Gastroesophageal sphincter (tissue), 4 donors: Measurements from ENCODE around the gene ARNT2. TPM values are rescaled to one million over a fixed set of nuclear protein-coding genes. Genes with fewer than 3 reads are reported as not detected.

Experiments used
- ATAC-seq: fragments of 150-250 bp; one replicate; pipeline ENCODE4 v1.9.1; 2016; ENCODE audit warnings: mild to moderate bottlenecking, moderate library complexity
- H3K27ac ChIP-seq, 4 donors: fragments of 200-600 bp; sonication (generic) in 3 of 4; 1 replicate in 3 of 4; 2 replicates in 1 of 4; pipeline ENCODE4 v1.5.1; 2016 to 2019
- H3K27me3 ChIP-seq: fragments of 200-600 bp; sonication (generic); one replicate; pipeline ENCODE4 v1.5.1; 2019
- H3K36me3 ChIP-seq, 2 donors: fragments of 200-600 bp; sonication (generic); one replicate each; pipeline ENCODE4 v1.5.1; 2019; ENCODE audit warnings: control low read depth in 1 of 2
- H3K4me1 ChIP-seq, 3 donors: fragments of 200-600 bp; sonication (generic); 1 replicate in 2 of 3; 2 replicates in 1 of 3; pipeline ENCODE4 v1.5.1; 2016 to 2019; ENCODE audit warnings: control low read depth in 2 of 3
- H3K4me3 ChIP-seq, 2 donors: fragments of 200-600 bp; sonication (generic); one replicate each; pipeline ENCODE4 v1.5.1; 2019; ENCODE audit warnings: mild to moderate bottlenecking in 1 of 2, moderate library complexity in 1 of 2
- H3K9me3 ChIP-seq, 3 donors: fragments of 200-600 bp; sonication (generic); one replicate each; pipeline ENCODE4 v1.5.1; 2017 to 2019; ENCODE audit warnings: control low read depth in 2 of 3
- EP300 ChIP-seq: sonication (generic); formaldehyde crosslinking; IDR thresholded peaks from one replicate; pipeline ENCODE4 v1.6.1; 2017; ENCODE audit warnings: antibody characterized with exemption, mild to moderate bottlenecking
- POLR2A ChIP-seq, 2 donors: fragments of 450-650 bp; IDR thresholded peaks; one replicate each; pipeline ENCODE4 v1.6.1; 2017; ENCODE audit warnings: antibody characterized with exemption in 2 of 2, mild to moderate bottlenecking in 2 of 2, moderate library complexity in 1 of 2
- POLR2AphosphoS5 ChIP-seq: sonication (generic); formaldehyde crosslinking; IDR thresholded peaks from one replicate; pipeline ENCODE4 v1.6.1; 2017; ENCODE audit warnings: antibody characterized with exemption
- WGBS, 2 donors: methylation state at CpG; one replicate each; pipeline ENCODE4 v1.1.5; 2018; ENCODE audit warnings: low coverage in 1 of 2; 5-methylcytosine and 5-hydroxymethylcytosine counted together
- total RNA-seq, 4 donors: library from RNA; depleted of rRNA; stranded (reverse); fragments of >200 nt; gene quantifications; one replicate each; pipeline ENCODE4 v1.1.0, GENCODE V29; 2016
- TF ChIP-seq, protein P1 (sequence below), 4 experiments: fragments of 200-600 bp in 2 of 4; fragments of 450-650 bp in 2 of 4; sonication (generic) in 1 of 4; IDR thresholded peaks; one replicate each; pipeline ENCODE4 v1.5.1; 2017 to 2019; ENCODE audit warnings: antibody characterized with exemption in 4 of 4, mild to moderate bottlenecking in 2 of 4, moderate library complexity in 2 of 4

ARNT2 gene
- total RNA-seq, 4 donors from 2014 or later = 6.7 to 11.6 (median 9.4) TPM

DNA sequence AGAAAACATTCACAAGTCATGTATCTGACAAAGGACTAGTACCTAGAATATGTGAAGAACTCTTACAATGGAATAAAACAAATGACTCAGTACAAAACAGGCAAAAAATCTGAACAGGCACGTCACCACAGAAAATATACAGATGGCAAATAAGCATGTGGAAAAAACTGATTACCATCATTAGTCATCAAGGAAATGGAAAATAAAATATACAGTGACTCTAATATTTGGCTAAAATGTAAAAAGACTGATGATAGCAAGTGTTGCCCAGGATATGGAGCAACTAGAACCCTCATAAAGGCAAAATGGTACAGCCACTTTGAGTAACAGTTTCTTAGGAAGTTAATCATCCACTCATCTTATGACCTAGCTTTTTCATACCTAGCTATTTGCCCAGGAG, 195.2 kb downstream of the ARNT2 start:
- H3K9me3 ChIP-seq = no peaks in the 10 kb centered on the region
- ATAC-seq = no peak
- H3K27me3 ChIP-seq = peaks cover 5% of the 10 kb centered on the region
- TF ChIP-seq, protein P1, sequence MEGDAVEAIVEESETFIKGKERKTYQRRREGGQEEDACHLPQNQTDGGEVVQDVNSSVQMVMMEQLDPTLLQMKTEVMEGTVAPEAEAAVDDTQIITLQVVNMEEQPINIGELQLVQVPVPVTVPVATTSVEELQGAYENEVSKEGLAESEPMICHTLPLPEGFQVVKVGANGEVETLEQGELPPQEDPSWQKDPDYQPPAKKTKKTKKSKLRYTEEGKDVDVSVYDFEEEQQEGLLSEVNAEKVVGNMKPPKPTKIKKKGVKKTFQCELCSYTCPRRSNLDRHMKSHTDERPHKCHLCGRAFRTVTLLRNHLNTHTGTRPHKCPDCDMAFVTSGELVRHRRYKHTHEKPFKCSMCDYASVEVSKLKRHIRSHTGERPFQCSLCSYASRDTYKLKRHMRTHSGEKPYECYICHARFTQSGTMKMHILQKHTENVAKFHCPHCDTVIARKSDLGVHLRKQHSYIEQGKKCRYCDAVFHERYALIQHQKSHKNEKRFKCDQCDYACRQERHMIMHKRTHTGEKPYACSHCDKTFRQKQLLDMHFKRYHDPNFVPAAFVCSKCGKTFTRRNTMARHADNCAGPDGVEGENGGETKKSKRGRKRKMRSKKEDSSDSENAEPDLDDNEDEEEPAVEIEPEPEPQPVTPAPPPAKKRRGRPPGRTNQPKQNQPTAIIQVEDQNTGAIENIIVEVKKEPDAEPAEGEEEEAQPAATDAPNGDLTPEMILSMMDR (IDR thresholded peaks at IDR 0.05) = no peak
- TF ChIP-seq POLR2AphosphoS5 (no peak), POLR2A (IDR thresholded peaks at IDR 0.05) (no peak), EP300 (no peak)
- H3K4me3 ChIP-seq = no peak overlapping the region
- H3K4me1 ChIP-seq = no peaks in the 10 kb centered on the region
- WGBS, 2 donors = 5 to 13% methylated on average over 1 of the region's 1 CpG
- H3K27ac ChIP-seq = no peak overlapping the region
- H3K36me3 ChIP-seq = peaks cover 0 to 20% of the 10 kb centered on the region in 2 donors

DNA sequence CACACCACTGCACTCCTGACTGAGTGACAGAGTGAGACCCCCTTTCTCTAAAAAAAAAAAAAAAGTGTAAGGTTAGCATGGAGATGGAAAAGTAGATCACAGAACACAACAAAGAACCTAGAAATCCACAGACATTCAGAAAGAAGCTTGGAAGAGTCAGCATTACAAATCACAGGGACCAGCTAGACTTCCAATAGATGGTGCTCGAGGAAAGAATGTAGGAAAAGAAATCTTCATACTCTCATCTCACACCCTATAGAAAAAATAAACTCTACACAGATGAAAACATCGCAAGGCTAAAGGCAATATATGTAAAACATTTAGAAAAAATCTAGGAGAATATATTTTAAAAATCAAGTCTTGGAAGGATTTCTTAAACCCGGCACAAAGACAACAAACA, 196.4 kb downstream of the ARNT2 start:
- peaks cover 0 to 12% of the 10 kb centered on the region in 2 donors for H3K36me3 ChIP-seq
- no peaks in the 10 kb centered on the region for H3K4me1 ChIP-seq
- H3K4me3 ChIP-seq = no peak overlapping the region
- no peaks in the 10 kb centered on the region for H3K9me3 ChIP-seq
- no peak overlapping the region for H3K27ac ChIP-seq
- H3K27me3 ChIP-seq = peaks cover 5% of the 10 kb centered on the region
- TF ChIP-seq POLR2AphosphoS5 = no peak
- no peak for TF ChIP-seq POLR2A (IDR thresholded peaks at IDR 0.05)
- TF ChIP-seq, protein P1 (IDR thresholded peaks at IDR 0.05) = no peak
- no peak for TF ChIP-seq EP300
- no peak for ATAC-seq
- 72% methylated on average over 3 of the region's 3 CpGs; no CpG with 5 or more reads in 1 of the 2 donors for WGBS, 2 donors

DNA sequence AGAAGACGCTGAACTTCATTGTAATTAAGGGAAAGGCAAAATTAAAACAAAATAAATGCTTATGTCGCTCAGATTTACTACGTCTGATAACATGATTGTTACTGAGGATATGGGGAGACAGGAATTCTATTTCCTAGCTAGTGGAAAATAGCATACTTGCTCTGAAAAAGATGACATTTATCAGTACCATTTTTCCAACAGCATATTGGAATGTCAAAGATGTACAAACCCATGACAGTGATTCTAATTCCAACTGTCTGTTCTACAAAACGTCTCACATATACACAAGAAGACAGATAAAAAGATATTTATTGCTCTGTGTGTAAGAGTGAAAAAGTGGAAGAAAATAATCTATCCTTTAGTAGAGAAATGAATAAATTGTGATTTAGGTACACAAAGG, 197.1 kb downstream of the ARNT2 start:
- ATAC-seq = no peak
- H3K27me3 ChIP-seq = peaks cover 5% of the 10 kb centered on the region
- H3K9me3 ChIP-seq = no peaks in the 10 kb centered on the region
- TF ChIP-seq, protein P1 (IDR thresholded peaks at IDR 0.05) = no peak
- TF ChIP-seq POLR2A (IDR thresholded peaks at IDR 0.05) = no peak
- no peak for TF ChIP-seq POLR2AphosphoS5
- no peak for TF ChIP-seq EP300
- H3K27ac ChIP-seq = no peak overlapping the region
- H3K4me3 ChIP-seq = no peak overlapping the region
- no peaks in the 10 kb centered on the region for H3K4me1 ChIP-seq
- H3K36me3 ChIP-seq = peaks cover 0 to 9% of the 10 kb centered on the region in 2 donors
- 72 to 76% methylated on average over 4 of the region's 4 CpGs for WGBS, 2 donors

DNA sequence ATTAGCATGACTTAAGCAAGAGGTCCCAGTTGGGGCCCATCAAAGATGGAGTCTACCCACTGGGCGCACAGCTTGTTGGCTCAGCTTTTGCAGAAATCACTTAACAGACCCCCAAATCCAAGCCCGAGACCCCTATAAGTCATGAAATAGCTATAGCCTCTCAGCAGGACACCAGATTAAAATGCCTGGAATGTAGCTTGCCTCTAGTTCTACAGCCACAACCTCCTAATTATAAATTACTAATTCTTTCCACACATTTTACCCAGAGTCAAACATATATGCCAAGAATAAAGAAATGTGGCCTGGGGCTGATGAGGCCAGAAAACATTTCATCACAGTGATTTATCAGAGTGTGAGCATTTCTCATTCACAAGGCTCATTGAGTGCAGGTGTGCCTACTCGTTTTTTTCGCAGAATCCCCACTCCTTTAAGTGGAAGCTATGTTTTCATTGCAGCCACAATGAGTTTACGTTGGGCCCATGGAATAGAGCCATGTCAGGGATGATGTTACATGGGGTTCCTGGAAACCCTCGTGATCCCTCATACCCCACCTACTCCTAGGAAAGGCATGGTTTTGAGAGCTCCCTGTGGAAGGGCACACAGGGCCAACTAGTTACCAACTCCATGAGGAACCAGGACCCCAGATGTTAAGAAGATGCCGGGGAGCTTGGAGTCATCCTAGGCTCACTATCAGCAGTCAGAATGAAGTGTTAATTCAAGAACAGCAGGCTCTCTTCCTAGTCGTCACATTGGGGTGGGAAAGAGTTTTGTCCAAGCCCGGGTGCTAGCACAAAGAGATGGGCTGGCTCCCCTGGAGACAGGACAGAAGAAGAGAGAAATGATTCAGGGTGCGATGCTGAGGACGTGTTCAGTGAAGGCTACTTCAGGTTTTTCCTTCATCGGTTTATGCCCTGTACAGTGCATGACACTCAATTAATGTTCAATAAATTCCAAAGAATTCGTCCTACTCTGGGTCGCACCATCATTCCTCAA, 200.7 kb downstream of the ARNT2 start:
- no peaks in the 10 kb centered on the region for H3K36me3 ChIP-seq
- ATAC-seq = no peak
- TF ChIP-seq EP300 (no peak), POLR2AphosphoS5 (no peak), POLR2A (IDR thresholded peaks at IDR 0.05) (no peak)
- TF ChIP-seq, protein P1 (IDR thresholded peaks at IDR 0.05) = no peak
- 76 to 91% methylated on average over 6 to 10 of the region's 14 CpGs for WGBS, 2 donors
- H3K4me1 ChIP-seq = peaks cover 0 to 25% (median 0%) of the 10 kb centered on the region in 3 donors
- H3K27ac ChIP-seq = no peak overlapping the region
- H3K9me3 ChIP-seq = no peaks in the 10 kb centered on the region
- H3K27me3 ChIP-seq = peaks cover 5% of the 10 kb centered on the region
- no peak overlapping the region for H3K4me3 ChIP-seq
